Ramos (cell line): ENCODE measurements around the gene INPP5F.
"Not testable (repeated sequence)": the region's sequence is repeated elsewhere in the genome, so short reads cannot be mapped to it uniquely, and the experiment has no call there.

ENCODE experiments used
- in situ Hi-C: fragments of 300-500 bp; cut with MboI; formaldehyde crosslinking; loops from one replicate; pipeline ENCODE4 v1.14.3; 2022; ENCODE audit warnings: low sequenced_read_pairs; ENCODE audit not compliant: unreplicated experiment

Gene INPP5F

DNA sequence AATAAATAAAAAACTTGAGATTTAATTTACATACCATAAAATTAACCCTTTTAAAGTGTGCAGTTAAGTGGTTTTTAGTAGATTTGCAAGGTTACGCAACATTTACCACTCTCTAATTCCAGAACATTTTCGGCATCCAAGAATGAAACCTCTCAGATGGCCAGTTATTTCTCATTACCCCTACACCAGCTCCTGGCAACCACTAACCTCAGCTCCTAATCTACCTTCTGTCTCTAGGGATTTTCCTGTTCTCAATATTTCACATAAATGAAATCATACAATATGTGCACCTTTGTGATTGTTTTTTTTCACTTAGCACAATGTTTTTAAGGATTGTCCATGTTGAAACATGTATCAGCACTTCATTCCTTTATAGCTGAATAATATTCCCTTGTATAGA lies 45.1 kb downstream of the INPP5F start:
- in situ Hi-C loops: loop anchor here (25.0 kb wide), 1 partner anchor 566 kb away; no protein-coding TSS in a partner anchor

GRCh38 chr10:119772334-119772733 lies 46.5 kb downstream of the INPP5F start:
- in situ Hi-C loops: loop anchor here (25.0 kb wide), 1 partner anchor 565 kb away; no protein-coding TSS in a partner anchor

GRCh38 chr10:119773041-119773440 lies 47.2 kb downstream of the INPP5F start:
- in situ Hi-C loops: loop anchor here (25.0 kb wide), 1 partner anchor 564 kb away; no protein-coding TSS in a partner anchor

GRCh38 chr10:119775529-119775928 lies 49.7 kb downstream of the INPP5F start:
- in situ Hi-C loops: no loop called here

- in situ Hi-C loops: no loop called here
These were observed 50.7 kb downstream of the INPP5F start for GRCh38 chr10:119776536-119776935.

DNA sequence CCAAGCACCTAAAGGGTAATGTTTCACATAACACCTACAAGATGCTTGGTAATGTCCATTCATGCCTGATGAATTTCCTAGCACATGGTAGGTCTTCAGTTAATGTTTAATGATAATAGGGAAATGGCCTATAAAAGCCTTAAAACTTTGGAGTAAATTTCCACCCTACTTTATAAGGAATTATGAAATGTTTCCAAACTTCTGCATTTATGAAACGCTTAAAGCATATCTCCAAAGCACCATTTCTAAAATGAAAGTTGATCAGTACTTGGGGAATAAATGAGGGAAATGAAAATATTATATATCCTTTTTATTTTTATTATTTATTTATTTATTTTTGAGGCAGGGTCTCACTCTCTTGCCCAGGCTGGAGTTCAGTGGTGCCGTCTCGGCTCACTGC lies 51.8 kb downstream of the INPP5F start:
- in situ Hi-C loops: no loop called here

- in situ Hi-C loops: no loop called here
These were observed 53.1 kb downstream of the INPP5F start for GRCh38 chr10:119778776-119779445.

- in situ Hi-C loops: no loop called here
These were observed 55.1 kb downstream of the INPP5F start for GRCh38 chr10:119780879-119781480.

- in situ Hi-C loops: no loop called here
These were observed 55.6 kb downstream of the INPP5F start for GRCh38 chr10:119781498-119781897.

GRCh38 chr10:119782981-119783664 lies 57.3 kb downstream of the INPP5F start:
- in situ Hi-C loops: no loop called here

GRCh38 chr10:119783665-119784027 lies 57.8 kb downstream of the INPP5F start:
- in situ Hi-C loops: no loop called here

GRCh38 chr10:119784340-119785067 lies 58.7 kb downstream of the INPP5F start:
- in situ Hi-C loops: no loop called here

DNA sequence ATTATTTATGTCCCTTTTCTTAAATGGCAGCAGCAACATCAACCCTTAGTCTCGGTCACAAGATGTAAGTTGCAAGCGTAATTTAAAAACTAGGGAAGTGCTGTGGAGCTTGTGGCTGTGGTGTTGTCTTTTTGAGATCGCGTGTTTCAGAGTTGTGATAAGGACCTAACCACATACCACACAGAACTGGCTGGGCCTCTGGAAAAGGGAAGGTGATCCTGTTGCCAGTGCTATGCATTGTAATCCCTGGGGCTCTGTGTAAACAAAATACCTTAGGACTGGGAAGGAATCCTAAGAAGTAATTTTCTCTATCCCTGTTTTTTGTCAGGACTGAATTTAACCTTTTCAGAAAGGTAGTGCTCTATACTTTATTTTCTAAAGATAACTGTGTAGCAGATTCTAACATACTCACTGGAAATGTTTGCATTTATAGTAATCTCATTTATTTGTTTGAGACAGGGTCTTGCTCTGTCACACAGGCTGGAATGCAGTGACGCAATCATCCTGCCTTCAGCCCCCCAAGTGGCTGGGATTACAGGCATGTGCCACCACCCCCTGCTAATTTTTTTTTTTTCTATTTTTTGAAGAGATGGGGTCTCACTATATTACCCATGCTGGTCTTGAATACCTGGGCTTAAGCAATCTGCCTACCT lies 60.4 kb downstream of the INPP5F start:
- in situ Hi-C loops: no loop called here

DNA sequence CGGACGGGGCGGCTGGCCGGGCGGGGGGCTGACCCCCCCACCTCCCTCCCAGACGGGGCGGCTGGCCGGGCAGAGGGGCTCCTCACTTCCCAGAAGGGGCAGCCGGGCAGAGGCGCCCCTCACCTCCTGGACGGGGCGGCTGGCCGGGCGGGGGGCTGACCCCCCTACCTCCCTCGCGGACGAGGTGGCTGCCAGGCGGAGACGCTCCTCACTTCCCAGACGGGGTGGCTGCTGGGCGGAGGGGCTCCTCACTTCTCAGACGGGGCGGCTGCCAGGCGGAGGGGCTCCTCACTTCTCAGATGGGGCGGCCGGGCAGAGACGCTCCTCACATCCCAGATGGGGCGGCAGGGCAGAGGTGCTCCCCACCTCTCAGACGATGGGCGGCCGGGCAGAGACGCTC lies 69.3 kb downstream of the INPP5F start:
- in situ Hi-C loops: not testable (repeated sequence)

GRCh38 chr10:119796039-119796438 lies 70.2 kb downstream of the INPP5F start:
- in situ Hi-C loops: no loop called here

- in situ Hi-C loops: no loop called here
These were observed 75.3 kb downstream of the INPP5F start for GRCh38 chr10:119801176-119801575.

GRCh38 chr10:119801998-119802538 lies 76.2 kb downstream of the INPP5F start:
- in situ Hi-C loops: no loop called here

GRCh38 chr10:119803264-119803663 lies 77.4 kb downstream of the INPP5F start:
- in situ Hi-C loops: no loop called here

DNA sequence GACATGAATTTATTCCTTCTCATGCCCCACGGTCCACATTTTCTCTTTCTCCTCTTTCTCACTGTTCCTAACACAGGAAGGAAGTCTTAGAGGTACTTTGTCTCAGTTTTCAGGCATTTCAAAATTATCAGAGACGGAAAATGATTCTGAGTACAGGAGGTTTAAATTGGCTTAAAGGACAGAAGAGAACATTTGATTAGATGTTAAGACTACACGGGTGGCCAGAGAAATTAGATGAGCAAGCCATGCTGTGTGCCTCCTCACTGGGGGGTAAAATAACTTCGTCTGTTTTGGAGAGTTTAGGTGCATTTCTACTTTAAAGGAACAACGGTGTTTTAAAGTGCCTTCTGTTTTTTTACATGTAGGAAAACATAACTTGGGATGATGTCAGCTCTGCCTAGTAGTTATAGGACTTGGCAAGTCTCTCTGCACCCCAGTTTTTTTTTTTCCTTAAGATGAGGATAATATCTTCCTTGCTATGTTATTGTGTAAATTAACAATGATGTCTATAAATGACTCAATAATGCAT lies 79.9 kb downstream of the INPP5F start:
- in situ Hi-C loops: no loop called here
